Stimulated activated naive CD8-positive, alpha-beta T cell treated with anti-CD3 and anti-CD28 coated beads, Interleukin-15, Interleukin-2, amounts not matched to agents 100 U/mL and 50 U/mL, for 24 hours (primary cell): ENCODE measurements around the gene IL16.

ENCODE experiments used
- ATAC-seq: fragments of 150-1000 bp; cut with Tn5 transposase; one replicate; pipeline ENCODE4 v1.10.0; 2021
- DNase-seq: peaks from one replicate; pipeline ENCODE4 v3.0.0; 2021

The IL16 gene

DNA sequence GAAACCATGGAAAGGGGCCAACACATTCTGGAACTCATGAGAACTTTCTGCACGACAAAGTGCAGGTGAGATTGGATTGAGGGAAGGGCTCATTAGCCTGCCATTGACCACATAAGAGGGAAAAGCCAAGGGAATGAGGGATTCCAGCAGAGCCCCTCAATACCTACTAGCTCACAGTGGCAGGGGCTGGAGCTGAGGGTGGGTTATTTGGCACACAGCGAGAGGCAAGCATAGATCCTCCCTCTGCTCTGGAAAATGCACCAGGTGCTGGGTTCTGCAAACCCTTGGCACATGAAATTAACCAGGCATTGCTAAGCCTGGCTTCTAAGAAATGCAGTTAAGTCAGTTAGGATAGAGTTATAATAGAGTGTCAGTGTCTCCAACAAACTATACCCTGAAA, 60.8 kb downstream of the IL16 start:
- no peak for ATAC-seq
- DNase-seq, result no peak

DNA sequence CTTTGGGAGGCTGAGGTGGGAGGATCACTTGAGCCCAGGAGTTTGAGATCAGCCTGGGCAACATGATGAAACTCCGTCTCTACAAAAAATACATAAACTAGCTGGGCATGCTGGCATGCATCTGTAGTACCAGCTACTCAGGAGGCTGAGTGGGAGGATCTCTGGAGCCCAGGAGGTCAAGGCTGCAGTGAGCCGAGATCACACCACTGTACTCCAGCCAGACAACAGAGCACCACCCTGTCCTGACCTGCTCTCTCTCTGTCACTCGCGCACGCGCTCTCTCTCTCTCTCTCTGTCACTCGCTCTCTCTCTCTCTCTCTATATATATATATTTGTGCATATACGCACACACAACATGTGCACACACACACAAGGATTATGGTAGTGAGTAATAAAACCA, 61.8 kb downstream of the IL16 start:
- ATAC-seq (no peak), DNase-seq (no peak)

DNA sequence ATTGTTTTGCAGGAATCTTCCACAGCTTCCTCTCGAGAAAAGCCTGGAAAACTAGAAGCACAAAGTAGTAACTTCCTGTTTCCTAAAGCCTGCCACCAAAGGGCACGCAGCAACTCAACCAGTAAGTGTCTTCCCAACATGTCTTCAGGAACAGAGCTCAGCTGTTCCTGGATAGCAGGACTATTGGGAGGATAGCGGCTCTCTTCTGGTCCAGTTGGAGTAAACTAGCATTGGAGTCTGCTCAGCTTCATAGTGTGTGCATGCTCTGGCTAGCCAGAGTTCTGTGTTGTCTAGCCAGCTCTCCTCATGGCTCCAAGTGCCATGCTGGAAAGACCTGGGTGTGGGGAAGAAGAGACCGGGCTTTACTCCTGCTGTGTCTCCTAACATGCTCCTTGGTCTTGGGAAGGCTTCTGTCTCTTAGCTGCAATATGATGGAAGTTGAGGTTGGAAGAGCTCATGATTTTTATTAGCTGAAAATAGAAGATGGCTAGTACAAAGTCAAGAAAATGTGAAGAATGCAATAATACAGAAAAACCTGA, 63.1 kb downstream of the IL16 start:
- ATAC-seq (no peak), DNase-seq (no peak)

DNA sequence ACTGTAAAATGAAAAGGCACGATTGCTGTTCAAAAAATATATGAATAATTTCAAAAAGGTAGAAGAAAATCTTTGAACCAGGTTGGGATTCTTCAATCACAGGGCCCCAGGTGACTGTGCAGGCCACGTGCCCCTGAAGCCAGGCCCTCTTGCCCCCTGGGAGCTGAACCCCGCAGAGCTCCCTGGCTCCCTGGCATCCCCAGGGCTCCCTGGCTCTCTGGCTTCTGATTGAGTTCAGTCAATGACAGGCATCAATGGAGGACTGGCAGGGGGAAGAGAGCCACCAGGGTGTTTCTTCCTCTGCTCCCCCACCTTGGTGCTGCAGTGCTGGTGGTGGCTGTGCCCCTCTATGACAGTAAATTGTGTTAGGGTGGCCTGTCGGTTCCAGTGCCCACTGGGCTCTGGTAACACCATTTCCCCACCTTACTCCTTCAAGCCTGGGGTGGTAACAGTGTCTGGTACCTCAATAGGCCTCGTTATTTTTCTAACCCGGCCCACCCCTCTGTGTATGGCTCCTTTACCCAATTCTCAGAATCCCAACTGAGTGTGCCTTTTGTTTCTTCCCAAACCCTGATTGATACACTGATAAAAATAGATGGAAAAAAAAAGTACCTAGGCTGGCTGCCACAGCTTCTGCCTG, 64.6 kb downstream of the IL16 start:
- DNase-seq, result no peak

DNA sequence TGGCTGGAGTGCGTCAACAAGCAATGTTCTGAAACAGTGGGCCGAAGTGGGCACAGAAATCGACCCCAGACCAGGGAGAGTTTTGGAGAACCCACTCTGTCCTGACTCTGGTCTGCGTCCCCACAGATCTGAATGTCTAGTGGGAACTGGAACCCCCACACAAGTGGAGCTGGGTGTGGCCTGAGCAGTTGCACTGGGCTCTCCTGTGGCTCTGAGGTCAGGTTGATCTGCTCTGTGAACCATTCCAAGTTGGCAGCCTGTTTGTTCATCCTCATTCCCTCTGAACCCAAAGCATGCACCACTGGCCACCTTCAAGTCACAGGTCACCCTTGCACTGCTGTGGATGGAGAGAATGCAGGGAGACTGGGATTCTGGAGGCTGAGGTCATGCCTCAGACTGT, 66.8 kb downstream of the IL16 start:
- ATAC-seq (no peak), DNase-seq (no peak)

More for the DNA sequence above, 64.6 kb downstream of the IL16 start:
- no peak for ATAC-seq

DNA sequence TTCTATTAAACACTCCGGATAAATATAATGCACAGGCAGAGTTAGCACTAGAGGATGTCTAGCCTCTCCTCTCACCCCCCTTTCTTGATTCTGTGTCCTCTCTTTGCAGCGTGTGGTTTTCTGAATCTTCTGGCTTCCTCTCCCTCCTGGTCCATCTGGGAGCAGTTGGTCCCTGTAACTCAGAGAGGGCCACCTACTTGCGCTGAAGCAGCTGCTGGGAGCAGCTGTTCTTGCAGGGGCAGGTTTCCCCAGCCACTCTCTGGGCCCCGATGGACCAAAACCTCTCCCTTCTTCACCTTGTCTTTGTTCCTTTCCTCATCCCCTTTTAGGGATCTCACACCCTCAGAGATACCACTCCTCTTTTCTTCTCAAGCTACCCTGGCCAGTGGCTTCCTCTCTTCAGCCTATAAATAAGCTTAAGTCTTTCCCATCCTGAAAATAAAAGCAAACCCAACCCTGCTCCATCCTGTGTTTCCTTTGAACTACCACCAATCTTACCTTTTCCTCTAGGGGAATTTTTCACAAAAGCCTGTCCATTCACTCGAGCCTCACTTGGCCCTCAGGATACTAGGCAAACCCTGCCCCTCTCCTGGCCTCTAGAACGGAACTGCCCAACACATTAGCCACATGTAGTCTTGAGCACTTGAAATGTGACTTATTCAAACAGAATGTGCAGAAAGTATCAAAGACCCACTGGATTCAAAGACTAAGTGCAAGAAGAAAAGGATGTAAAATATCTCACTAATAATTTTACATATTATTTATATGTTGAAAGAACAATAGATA, 67.6 kb downstream of the IL16 start:
- no peak for ATAC-seq
- no peak for DNase-seq

DNA sequence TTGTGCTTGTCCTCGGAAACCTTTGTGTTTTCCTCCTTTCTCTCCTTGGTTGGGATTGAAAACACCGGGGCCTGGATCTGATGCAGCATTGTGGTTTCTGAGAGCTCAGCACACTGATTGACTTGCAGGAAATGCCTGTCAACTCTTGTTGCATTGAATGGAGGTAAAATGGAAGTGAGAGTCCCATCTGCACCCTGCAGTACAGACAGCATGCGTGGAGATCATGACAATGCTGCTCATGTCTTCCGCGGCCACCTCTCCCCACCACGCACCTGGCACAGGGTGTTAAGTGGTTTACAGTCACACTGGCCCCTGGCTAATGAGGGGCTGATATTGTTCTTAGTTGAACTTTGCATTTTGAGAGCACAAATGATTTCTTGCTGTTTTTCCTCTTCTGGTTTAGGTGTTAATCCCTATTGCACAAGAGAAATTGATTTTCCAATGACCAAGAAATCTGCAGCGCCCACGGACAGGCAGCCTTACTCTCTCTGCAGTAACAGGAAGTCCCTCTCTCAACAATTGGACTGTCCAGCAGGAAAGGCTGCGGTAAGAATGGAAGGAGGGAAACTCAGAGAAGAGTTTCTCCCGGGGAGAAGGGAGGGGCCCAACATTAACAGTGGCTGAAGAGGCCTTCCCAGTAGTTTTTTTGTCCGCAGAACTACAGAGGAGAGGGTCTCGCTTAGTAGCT, 68.7 kb downstream of the IL16 start:
- no peak for DNase-seq
- ATAC-seq, result no peak

DNA sequence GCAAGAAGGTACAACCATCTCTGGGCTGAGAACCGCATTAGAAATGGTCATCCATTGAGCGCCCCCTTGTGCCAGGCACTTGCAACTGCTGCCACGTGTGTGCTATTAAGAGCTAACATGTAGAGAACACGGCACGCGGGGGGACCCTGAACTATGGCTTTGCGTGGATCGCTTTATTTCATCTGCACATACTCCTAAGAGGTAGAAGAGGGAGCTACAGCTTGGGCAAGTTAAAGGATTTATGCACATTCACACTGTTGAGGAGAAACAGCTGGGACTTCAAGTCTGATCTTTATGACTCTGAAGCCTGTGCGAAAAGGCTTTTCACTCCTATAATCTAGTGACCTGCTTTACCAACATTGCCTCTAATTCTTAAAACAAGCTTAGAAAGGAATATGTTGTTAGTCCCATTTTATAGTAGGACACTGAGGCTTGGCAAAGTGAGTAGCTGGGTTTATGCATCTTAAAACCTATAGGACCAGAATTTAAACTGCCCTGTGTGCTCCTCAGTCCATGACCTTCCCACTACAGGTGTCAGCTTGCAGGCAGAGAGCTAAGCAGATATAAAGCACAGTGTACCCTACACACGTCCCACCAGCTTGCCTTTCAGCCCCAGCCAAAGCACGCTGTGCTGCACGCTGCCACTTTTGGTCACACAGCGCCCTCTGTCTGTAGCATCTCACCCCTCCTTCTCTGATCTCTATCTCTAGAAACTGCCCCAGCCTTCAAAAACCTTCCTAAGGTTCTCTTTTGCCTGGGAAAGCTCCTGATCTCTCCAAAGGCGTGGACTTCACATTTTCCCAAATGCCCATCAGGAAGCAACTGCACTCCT, 69.5 kb downstream of the IL16 start:
- ATAC-seq (peak; percentile 87), DNase-seq (peak; percentile 88)

DNA sequence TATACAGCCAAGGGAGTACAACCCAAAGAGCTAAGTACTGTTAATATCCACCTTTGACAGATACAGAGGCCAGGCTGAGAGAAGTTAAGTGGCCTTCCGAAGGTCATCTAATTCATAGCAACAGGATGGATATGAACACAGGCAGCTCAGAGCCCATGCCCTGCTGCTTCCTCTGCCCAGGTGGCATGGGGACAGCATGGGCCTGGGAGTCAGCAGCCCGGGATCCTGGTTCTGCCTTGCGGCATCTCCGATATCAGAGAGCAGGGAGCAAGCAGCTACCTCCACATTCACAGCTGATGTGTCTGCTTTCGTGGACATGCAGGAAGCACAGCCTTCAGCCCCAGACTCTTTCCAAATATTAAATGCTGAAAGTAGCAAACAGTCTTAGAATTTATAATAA, 71.7 kb downstream of the IL16 start:
- DNase-seq (no peak), ATAC-seq (no peak)

DNA sequence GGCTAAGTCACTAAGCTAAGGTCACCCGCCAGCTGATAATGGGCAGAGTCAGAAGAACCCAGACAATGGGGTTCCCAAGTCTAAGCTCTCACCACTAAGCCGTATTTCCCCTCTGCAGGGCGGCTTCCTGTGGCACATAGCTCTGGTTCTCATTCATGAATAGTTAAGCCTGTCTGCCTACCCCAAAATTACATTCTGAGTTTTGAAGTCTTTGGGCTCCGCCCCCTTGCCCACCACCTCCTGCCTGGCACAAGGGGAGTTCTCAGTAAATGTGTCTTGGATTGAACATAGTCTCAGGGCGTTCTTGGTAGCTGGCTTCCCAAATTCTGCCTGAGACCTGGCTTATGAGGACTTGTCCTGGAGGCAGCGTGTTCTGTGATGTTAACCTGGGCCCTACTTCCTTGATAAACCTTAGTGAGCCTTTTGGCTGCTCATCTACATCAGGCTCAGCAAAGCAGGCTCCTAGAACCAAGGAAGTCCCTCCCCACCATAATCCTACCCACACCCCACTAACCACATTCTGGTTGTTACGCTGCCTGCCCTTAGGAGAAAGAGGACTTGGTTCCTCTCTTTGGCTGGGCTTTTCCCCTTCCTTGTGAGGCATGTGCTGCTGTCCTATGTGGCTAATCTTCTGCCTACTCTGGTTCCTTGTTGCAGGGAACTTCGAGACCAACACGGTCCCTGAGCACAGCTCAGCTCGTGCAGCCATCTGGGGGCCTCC, 72.4 kb downstream of the IL16 start:
- peak; percentile 32 for DNase-seq

DNA sequence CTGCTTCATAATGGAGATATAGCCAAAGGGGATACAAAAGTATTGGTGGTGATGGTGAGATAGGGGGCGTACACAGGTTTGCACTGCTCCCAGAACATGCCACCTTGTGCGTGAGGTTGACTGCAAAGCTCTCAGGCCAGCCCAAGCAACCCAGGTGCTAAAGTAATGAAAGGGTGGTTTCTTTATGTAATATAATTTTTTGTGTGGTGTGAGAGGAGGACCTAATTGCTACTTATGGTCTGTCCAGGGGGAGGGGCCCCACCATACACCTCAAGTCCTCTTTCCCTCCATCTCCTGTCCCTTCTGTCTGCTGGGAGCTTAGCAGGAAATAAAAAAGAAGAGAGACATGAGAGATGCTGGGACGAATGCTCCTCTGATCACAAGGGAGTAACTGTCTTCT, 73.5 kb downstream of the IL16 start:
- no peak for DNase-seq
- ATAC-seq, result no peak

More for the DNA sequence above, 72.4 kb downstream of the IL16 start:
- peak; percentile 26 for ATAC-seq

DNA sequence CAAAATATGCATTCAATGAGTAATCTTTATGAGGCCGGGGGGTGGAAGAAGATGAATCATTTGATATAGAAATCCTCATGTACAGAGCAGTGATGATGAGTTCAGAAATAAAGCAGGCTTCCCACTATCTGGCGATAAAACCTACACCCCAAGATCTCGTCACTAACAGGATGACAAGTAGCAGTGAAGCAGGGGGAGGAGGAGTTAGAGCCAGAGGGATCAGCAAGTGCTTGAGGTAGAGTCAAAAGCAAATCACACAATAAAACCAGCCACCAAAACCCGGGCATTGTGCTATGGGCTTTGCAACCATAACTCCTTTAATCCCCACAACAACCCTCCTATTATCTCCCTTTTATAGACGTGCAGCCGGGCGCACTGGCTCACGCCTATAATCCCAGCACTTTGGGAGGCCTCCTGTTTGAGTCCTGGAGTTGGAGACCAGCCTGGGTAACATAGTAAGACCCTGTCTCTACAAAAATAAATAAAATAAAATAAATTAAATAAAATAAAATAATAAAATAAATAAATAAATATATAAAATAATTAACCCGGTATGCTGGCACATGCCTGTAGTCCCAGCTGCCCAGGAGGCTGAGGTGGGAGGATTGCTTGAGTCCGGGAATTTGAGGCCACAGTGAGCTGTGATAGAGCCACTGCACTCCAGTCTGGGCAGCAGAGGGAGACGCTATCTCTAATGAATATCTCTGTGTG, 74.3 kb downstream of the IL16 start:
- ATAC-seq, result peak; percentile 62
- no peak for DNase-seq

DNA sequence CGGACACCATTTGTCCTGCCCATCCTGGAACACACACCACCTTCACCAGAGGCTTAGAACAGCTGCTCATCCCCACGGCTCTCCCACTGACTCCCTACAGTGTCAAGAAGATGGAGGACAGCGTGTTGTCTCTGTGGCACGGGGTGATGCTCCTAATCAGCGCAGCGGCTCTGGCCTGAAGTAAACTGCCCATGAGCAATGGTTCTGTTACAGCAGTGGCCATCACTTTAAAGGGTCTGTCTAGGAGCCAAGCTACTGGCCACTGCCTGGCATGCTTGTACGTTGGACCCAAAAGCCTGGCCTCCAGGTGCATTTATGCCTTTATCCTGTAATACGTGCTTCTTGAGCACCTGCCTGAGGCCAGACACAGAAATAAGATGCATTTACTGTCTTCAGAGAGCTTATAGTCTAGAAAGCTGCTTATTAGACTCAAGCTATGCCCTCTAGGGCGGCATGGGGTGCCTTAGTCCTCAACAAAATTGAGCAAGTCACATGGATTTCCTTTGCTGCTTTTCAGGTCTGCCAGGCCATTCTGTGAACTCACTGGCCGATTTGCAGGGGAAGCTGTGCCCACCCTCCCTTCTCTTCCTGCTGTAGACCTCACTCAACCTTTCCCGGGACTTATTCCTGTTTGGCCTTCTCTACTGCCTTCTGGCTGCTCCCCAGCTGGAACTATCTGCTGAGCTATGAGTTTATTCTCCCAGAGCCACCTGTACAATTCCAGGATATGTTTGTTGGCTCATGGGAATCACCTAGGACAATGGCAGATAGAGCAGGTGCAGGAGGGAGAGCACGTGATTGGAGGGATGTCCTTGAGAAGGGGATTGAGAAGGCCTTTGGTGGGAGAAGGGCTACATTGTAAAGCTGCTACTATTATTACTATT, 75.3 kb downstream of the IL16 start:
- DNase-seq, result no peak
- ATAC-seq, result no peak

DNA sequence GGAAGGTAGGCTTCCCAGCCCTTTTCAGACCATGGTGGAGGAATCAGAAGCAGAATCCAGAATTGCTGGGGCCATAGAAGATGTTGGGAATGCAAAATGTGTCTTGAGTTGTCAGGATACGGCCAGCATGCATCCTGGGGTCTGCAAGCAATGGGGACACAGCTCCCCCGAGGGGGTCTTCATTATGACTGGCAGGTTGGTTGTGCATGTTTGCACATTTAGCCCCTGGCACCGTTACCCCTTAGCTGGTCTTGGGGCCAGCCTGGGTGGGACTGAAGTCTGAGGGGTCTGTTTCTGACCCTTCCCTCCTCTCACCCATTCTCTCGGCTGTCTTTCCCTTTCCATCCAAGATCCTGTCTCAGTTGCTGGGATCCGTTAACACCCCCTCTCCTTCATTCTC, 76.5 kb downstream of the IL16 start:
- ATAC-seq, result no peak
- no peak for DNase-seq

DNA sequence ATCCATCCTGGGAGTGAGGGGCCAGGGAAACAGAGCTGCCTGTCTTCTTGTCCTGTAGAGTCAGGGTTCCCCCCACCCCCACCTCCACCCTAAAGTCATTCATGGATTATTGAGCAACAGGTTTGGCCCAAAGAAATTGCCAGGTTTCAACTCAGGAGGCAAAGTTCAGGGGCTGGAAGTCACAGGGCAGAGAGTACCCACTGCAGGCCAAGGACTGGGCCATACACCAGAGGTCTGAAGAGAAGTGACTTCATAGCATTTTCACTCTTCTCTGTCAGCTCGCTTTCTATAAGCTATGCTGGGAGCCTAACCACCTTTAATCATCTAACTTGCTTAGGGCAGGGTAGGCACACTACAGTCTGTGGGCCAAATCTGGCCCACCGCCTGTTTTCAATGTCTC, 77.2 kb downstream of the IL16 start:
- DNase-seq (no peak), ATAC-seq (no peak)

DNA sequence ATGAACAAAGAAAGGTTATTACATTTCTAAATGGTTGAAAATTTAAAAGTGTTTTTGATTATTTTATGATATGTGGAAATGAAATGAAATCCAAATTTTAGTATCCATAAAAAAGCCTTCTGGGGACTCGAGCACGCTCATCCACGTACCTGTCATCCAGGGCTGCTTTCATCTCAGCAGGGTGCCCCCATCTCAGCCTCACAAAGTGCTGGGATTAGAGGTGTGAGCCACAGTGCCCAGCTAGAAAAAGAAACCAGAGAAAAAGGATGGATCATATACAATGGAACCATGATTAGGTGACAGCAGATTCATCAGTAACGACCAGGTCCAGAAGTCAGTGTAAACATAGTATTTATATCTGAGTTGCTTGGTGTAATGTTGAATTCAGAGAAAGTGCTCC, 77.6 kb downstream of the IL16 start:
- ATAC-seq, result no peak
- no peak for DNase-seq

DNA sequence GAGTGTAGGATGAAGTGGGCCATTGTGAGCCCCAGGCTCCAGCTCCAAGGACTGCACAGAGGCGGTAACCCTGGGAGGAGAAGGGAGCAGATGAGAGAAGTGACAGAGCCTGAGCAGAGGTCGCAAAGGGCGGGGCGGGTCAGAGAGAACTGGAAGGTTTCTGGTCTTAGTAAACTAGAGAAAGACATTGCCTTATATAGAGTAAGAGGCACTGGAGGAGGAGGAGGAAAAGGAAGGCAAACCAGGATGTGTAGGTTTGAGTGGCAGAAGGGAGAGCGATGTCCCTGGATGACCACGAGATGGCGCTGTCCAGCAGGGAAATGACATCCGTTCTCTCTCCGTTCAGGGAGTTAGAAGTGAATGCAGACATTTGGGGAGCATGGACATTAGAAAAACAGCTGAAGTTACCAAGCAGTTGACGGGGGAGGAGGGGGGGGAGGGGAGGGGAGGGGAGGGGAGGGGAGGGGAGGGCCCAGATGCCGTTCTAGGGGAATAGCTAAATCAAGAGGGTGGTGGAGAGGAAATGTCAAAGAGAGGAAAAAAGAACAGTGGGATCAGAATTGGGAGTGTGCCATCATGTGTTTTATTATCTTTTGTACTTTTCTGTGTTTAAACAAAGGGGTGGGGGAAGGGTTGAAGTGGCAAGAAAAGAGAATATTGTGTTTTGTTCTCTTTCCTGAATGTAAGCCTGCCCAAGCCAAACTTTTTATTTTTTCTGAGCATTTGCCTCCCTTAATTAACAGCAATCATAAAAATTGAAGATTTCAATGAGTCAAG, 78.4 kb downstream of the IL16 start:
- DNase-seq, result peak; percentile 68
- peak; percentile 82 for ATAC-seq

DNA sequence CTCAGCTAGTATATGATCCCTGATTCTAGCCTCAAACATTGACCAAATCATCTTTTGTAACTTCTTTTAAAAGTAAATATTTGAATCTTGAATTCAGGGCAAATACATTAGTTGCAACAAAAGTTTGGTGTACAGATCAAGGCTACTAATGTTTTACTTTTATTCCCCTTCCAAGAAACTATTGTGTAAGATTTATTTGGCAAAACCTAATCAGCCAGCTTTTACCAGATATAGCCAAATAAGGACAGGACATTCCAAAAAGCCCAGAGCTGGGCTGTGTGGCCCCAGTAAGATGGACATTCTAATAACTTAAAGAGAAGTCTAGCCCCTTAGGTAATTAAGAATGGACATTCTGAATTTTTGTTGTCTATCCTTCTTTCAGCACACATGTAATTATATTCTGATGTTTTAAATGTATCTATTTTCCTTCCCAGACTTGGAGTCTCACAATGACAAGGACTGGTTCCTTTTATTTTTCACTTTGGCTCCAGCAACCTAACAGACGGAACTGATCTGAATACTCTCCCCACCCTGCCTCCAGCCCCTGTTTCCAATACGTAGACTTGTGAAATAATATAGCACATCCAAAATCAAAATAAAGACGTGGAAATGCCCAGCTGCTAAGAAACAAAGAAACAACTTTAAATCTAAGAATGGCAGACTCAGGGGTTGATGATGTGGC, 79.2 kb downstream of the IL16 start:
- no peak for DNase-seq
- ATAC-seq, result no peak
